ENCODE measurements around the gene FLOT1. TPM values are rescaled to one million over a fixed set of nuclear protein-coding genes. Genes with fewer than 3 reads are reported as not detected.
A peak's percentile ranks its signal among the peaks of the same experiment; 100 is the strongest.
"Not testable (repeated sequence)": the region's sequence is repeated elsewhere in the genome, so short reads cannot be mapped to it uniquely, and the experiment has no call there.

The FLOT1 gene
- total and polyA plus RNA-seq, 2 donors (not counting 1 experiment from before 2014, with no cell fraction given), result 71.2 to 79.4 TPM

DNA sequence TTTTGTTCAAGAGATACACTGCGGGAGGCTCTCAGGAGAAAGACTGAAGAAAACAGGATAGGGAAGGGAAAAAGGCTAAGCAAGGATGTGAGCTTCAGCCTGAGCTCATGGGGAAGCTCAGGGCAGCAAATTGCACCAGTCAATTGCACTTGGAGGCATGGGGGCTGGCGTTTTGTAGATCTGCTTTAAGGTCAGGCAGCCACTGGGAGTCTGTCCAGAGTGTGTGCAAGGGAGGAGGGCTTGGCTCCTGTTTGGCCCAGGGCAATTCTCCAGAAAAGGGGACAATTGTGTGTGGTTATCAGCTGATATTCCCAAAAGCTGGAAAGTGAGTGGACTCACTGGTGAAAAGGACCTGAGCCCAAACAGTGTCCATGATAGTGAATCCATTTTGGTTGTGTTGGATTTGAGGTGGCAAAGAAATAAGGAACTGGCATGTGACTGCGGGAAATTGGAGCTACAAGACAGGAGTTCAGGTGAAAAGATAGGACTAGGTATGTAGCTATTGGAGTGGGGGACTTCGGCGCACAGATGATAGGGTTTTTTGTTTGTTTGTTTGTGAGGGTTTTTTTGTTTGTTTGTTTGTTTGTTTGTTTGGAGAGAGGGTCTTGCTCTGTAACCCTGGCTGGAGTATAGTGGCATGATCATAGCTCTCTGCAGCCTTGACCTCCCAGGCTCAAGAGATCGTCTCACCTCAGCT is 24.1 kb upstream of the FLOT1 start:
- no peak overlapping the region for H3K27ac ChIP-seq (ENCODE audit: low read length in 2 of 2)
- TF ChIP-seq, protein P1, sequence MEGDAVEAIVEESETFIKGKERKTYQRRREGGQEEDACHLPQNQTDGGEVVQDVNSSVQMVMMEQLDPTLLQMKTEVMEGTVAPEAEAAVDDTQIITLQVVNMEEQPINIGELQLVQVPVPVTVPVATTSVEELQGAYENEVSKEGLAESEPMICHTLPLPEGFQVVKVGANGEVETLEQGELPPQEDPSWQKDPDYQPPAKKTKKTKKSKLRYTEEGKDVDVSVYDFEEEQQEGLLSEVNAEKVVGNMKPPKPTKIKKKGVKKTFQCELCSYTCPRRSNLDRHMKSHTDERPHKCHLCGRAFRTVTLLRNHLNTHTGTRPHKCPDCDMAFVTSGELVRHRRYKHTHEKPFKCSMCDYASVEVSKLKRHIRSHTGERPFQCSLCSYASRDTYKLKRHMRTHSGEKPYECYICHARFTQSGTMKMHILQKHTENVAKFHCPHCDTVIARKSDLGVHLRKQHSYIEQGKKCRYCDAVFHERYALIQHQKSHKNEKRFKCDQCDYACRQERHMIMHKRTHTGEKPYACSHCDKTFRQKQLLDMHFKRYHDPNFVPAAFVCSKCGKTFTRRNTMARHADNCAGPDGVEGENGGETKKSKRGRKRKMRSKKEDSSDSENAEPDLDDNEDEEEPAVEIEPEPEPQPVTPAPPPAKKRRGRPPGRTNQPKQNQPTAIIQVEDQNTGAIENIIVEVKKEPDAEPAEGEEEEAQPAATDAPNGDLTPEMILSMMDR (IDR thresholded peaks at IDR 0.05), result no peak
- TF ChIP-seq EZH2 (IDR thresholded peaks at IDR 0.05; ENCODE audit: borderline replicate concordance, insufficient read depth, low read depth, low read length, poor library complexity, severe bottlenecking), result no peak
- Mint-ChIP-seq H3K4me3 (no peak overlapping the region), H3K27ac (peak overlapping the region; percentile 3), H3K27me3 (peaks cover 35% of the 10 kb centered on the region), H3K4me1 (peaks cover 15% of the 10 kb centered on the region), H3K9me3 (ENCODE audit: insufficient read depth) (peaks cover 4% of the 10 kb centered on the region)
- intact Hi-C loops (cut with micrococcal nuclease), result no loop called here
- no peaks in the 10 kb centered on the region for H3K9me3 ChIP-seq (ENCODE audit: control extremely low read depth in 1 of 3, control insufficient read depth in 2 of 3, insufficient read depth in 1 of 3, low read length in 2 of 3)
- H3K4me1 ChIP-seq (ENCODE audit: control insufficient read depth in 2 of 2, insufficient read depth in 2 of 2, low read length in 2 of 2), result peaks cover 4 to 9% of the 10 kb centered on the region in 2 donors
- no peak overlapping the region for H3K4me3 ChIP-seq (ENCODE audit: control extremely low read depth in 1 of 5, extremely low read depth in 1 of 5, insufficient read depth in 1 of 5, low read depth in 2 of 5, low read length in 4 of 5)
- H2AFZ ChIP-seq (ENCODE audit: insufficient read depth, low read depth, low read length, poor library complexity, severe bottlenecking), result no peak overlapping the region
- H3K4me2 ChIP-seq (replicated peaks; ENCODE audit: low read depth, low read length, poor library complexity, severe bottlenecking), result no peak overlapping the region
- H3K27me3 ChIP-seq (replicated peaks in 1 of 4; ENCODE audit: control extremely low read depth in 1 of 4, control insufficient read depth in 3 of 4, insufficient read depth in 4 of 4, low read length in 3 of 4), result peaks cover 0 to 6% (median 0%) of the 10 kb centered on the region in 4 experiments
- no peak for DNase-seq
- no peak for ATAC-seq (ENCODE audit: low read depth)
- ChIA-PET CTCF (interaction anchor here (1.1 to 1.6 kb wide), 2 partner anchors 62 to 324 kb away, joined by 3 read pairs; no protein-coding TSS in a partner anchor), POLR2A (no interaction called here)
- H3K36me3 ChIP-seq (replicated peaks in 1 of 2; ENCODE audit: control extremely low read depth in 1 of 2, control insufficient read depth in 1 of 2, extremely low read depth in 1 of 2, insufficient read depth in 2 of 2, low read length in 1 of 2), result no peaks in the 10 kb centered on the region
- 91% methylated on average over 6 of the region's 6 CpGs for WGBS (ENCODE audit: insufficient coverage)
- no peak overlapping the region for H3K9ac ChIP-seq (ENCODE audit: low read length)
- no peaks in the 10 kb centered on the region for H3K79me2 ChIP-seq (ENCODE audit: control insufficient read depth, insufficient read depth, low read length)
- no peaks in the 10 kb centered on the region for H4K20me1 ChIP-seq (ENCODE audit: control insufficient read depth, insufficient read depth, low read length, poor library complexity, severe bottlenecking)

DNA sequence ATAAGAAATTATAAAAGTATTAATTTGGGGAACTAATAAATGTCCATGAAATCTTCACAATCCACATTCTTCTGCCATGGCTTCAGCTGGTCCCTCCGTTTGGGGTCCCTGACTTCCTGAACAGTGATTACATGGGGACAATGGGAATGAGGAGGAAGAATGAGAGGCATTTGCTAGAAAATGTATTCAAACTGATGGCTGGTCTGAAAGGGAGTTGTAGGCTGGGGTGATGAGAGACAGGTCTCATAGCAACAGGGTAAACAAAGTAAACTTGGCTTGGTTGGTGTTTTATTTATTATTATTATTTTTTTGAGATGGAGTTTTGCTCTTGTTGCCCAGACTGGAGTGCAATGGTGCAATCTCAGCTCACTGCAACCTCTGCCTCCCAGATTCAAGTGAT is 23.0 kb upstream of the FLOT1 start:
- H3K9me3 Mint-ChIP-seq (ENCODE audit: insufficient read depth); ATAC-seq (ENCODE audit: low read depth); H3K27ac Mint-ChIP-seq; H3K4me3 Mint-ChIP-seq; CTCF ChIA-PET; H3K4me3 ChIP-seq (ENCODE audit: control extremely low read depth in 1 of 5, extremely low read depth in 1 of 5, insufficient read depth in 1 of 5, low read depth in 2 of 5, low read length in 4 of 5); H4K20me1 ChIP-seq (ENCODE audit: control insufficient read depth, insufficient read depth, low read length, poor library complexity, severe bottlenecking); H3K4me2 ChIP-seq (replicated peaks; ENCODE audit: low read depth, low read length, poor library complexity, severe bottlenecking); DNase-seq; H3K27ac ChIP-seq (ENCODE audit: low read length in 2 of 2); intact Hi-C loops (cut with micrococcal nuclease); H2AFZ ChIP-seq (ENCODE audit: insufficient read depth, low read depth, low read length, poor library complexity, severe bottlenecking); H3K9ac ChIP-seq (ENCODE audit: low read length); H3K27me3 ChIP-seq (replicated peaks in 1 of 4; ENCODE audit: control extremely low read depth in 1 of 4, control insufficient read depth in 3 of 4, insufficient read depth in 4 of 4, low read length in 3 of 4); H3K9me3 ChIP-seq (ENCODE audit: control extremely low read depth in 1 of 3, control insufficient read depth in 2 of 3, insufficient read depth in 1 of 3, low read length in 2 of 3); H3K79me2 ChIP-seq (ENCODE audit: control insufficient read depth, insufficient read depth, low read length); H3K4me1 ChIP-seq (ENCODE audit: control insufficient read depth in 2 of 2, insufficient read depth in 2 of 2, low read length in 2 of 2); H3K36me3 ChIP-seq (replicated peaks in 1 of 2; ENCODE audit: control extremely low read depth in 1 of 2, control insufficient read depth in 1 of 2, extremely low read depth in 1 of 2, insufficient read depth in 2 of 2, low read length in 1 of 2); POLR2A ChIA-PET: not testable (repeated sequence)
- Mint-ChIP-seq H3K4me1 (peaks cover 15% of the 10 kb centered on the region), H3K27me3 (peaks cover 32% of the 10 kb centered on the region)
- 100% methylated on average over 1 of the region's 1 CpG for WGBS (ENCODE audit: insufficient coverage)

DNA sequence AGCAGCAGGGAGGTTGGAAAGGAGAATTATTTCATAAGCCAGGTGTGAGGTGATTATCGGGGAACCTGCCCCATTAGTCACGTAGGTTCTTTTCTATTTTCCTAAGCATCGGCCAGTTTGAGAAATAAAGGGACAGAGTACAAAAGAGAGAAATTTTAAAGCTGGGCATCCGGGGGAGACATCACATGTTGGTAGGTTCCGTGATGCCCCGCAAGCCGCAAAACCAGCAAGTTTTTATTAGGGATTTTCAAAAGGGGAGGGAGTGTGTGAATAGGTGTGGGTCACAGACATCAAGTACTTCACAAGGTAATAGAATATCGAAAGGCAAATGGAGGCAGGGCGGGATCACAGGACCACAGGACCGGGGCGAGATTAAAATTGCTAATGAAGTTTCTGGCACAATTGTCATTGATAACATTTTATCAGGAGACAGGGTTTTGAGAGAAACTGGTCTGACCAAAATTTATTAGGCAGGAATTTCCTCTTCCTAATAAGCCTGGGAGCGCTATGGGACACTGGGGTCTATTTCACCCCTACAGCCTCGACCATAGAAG is 22.1 kb upstream of the FLOT1 start:
- H3K79me2 ChIP-seq (ENCODE audit: control insufficient read depth, insufficient read depth, low read length); H3K36me3 ChIP-seq (replicated peaks in 1 of 2; ENCODE audit: control extremely low read depth in 1 of 2, control insufficient read depth in 1 of 2, extremely low read depth in 1 of 2, insufficient read depth in 2 of 2, low read length in 1 of 2); H3K9me3 ChIP-seq (ENCODE audit: control extremely low read depth in 1 of 3, control insufficient read depth in 2 of 3, insufficient read depth in 1 of 3, low read length in 2 of 3); H3K27me3 ChIP-seq (replicated peaks in 1 of 4; ENCODE audit: control extremely low read depth in 1 of 4, control insufficient read depth in 3 of 4, insufficient read depth in 4 of 4, low read length in 3 of 4); H3K4me3 ChIP-seq (ENCODE audit: control extremely low read depth in 1 of 5, extremely low read depth in 1 of 5, insufficient read depth in 1 of 5, low read depth in 2 of 5, low read length in 4 of 5); POLR2A ChIA-PET; H3K4me3 Mint-ChIP-seq; CTCF ChIA-PET; H4K20me1 ChIP-seq (ENCODE audit: control insufficient read depth, insufficient read depth, low read length, poor library complexity, severe bottlenecking); H2AFZ ChIP-seq (ENCODE audit: insufficient read depth, low read depth, low read length, poor library complexity, severe bottlenecking); H3K27ac ChIP-seq (ENCODE audit: low read length in 2 of 2); intact Hi-C loops (cut with micrococcal nuclease); H3K9ac ChIP-seq (ENCODE audit: low read length); H3K27ac Mint-ChIP-seq; DNase-seq; H3K4me2 ChIP-seq (replicated peaks; ENCODE audit: low read depth, low read length, poor library complexity, severe bottlenecking); H3K9me3 Mint-ChIP-seq (ENCODE audit: insufficient read depth); ATAC-seq (ENCODE audit: low read depth): not testable (repeated sequence)
- Mint-ChIP-seq H3K27me3 (peaks cover 32% of the 10 kb centered on the region), H3K4me1 (peaks cover 16% of the 10 kb centered on the region)
- WGBS (ENCODE audit: insufficient coverage), result 79% methylated on average over 9 of the region's 13 CpGs
- peaks cover 7 to 12% of the 10 kb centered on the region in 2 donors for H3K4me1 ChIP-seq (ENCODE audit: control insufficient read depth in 2 of 2, insufficient read depth in 2 of 2, low read length in 2 of 2)

Data from B cell (primary cell).